ENCODE measurements around the gene PCNX1. TPM values are rescaled to one million over a fixed set of nuclear protein-coding genes. Genes with fewer than 3 reads are reported as not detected.

The PCNX1 gene
- total and polyA plus RNA-seq, 4 donors = 5.7 to 41.2 (median 18.2) TPM

DNA sequence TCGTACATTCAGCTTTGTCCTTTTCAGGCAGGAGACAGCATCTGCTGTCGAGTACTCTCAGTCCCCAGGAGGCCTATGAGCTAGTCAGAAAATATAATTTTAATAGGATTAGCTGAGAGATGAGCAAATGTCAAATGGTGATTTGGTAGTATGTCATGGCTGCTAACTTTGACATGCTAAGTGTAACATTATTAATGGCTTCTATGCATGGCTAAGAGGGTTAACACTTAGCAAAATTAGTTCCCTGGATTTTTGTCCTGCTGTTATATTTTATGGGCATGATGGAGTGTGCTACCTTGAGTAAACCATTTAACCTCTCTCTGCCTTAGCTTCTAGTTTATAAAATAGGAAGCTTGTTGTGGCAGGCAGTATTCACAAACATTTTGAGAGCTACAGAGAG is 2.9 kb upstream of the PCNX1 start:
- no peak overlapping the region for H3K9ac ChIP-seq (ENCODE audit: low read depth in 1 of 2, low read length in 2 of 2)
- no peak overlapping the region for H3K27ac ChIP-seq (ENCODE audit: low read depth in 1 of 2, low read length in 2 of 2)
- H3K4me1 ChIP-seq (ENCODE audit: control insufficient read depth in 4 of 4, insufficient read depth in 4 of 4, low read length in 3 of 4) = peaks cover 0 to 14% (median 8%) of the 10 kb centered on the region in 4 donors
- H3K36me3 ChIP-seq (ENCODE audit: control insufficient read depth in 4 of 4, insufficient read depth in 3 of 4, low read depth in 1 of 4, low read length in 3 of 4) = no peaks in the 10 kb centered on the region
- no peak overlapping the region for H3K4me3 ChIP-seq (ENCODE audit: low read depth in 1 of 3, low read length in 3 of 3)
- no peaks in the 10 kb centered on the region for H3K9me3 ChIP-seq (ENCODE audit: control insufficient read depth in 4 of 4, low read length in 3 of 4)
- DNase-seq (ENCODE audit: low spot score) = no peak
- WGBS = 92% methylated on average over 2 of the region's 2 CpGs
- TF ChIP-seq HNF4A (conservative IDR thresholded peaks at IDR 0.05) (no peak), FOXA1 (IDR thresholded peaks at IDR 0.05) (no peak), RXRA (IDR thresholded peaks at IDR 0.05) (no peak), HNF4G (IDR thresholded peaks at IDR 0.05) (no peak), FOXA2 (IDR thresholded peaks at IDR 0.05) (no peak), EGR1 (IDR thresholded peaks at IDR 0.05; ENCODE audit: low read depth in 2 of 2) (no peak)
- TF ChIP-seq, protein P1, sequence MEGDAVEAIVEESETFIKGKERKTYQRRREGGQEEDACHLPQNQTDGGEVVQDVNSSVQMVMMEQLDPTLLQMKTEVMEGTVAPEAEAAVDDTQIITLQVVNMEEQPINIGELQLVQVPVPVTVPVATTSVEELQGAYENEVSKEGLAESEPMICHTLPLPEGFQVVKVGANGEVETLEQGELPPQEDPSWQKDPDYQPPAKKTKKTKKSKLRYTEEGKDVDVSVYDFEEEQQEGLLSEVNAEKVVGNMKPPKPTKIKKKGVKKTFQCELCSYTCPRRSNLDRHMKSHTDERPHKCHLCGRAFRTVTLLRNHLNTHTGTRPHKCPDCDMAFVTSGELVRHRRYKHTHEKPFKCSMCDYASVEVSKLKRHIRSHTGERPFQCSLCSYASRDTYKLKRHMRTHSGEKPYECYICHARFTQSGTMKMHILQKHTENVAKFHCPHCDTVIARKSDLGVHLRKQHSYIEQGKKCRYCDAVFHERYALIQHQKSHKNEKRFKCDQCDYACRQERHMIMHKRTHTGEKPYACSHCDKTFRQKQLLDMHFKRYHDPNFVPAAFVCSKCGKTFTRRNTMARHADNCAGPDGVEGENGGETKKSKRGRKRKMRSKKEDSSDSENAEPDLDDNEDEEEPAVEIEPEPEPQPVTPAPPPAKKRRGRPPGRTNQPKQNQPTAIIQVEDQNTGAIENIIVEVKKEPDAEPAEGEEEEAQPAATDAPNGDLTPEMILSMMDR (IDR thresholded peaks at IDR 0.05; ENCODE audit: low read depth, low read length, missing input control) = no peak
- TF ChIP-seq, protein P2, sequence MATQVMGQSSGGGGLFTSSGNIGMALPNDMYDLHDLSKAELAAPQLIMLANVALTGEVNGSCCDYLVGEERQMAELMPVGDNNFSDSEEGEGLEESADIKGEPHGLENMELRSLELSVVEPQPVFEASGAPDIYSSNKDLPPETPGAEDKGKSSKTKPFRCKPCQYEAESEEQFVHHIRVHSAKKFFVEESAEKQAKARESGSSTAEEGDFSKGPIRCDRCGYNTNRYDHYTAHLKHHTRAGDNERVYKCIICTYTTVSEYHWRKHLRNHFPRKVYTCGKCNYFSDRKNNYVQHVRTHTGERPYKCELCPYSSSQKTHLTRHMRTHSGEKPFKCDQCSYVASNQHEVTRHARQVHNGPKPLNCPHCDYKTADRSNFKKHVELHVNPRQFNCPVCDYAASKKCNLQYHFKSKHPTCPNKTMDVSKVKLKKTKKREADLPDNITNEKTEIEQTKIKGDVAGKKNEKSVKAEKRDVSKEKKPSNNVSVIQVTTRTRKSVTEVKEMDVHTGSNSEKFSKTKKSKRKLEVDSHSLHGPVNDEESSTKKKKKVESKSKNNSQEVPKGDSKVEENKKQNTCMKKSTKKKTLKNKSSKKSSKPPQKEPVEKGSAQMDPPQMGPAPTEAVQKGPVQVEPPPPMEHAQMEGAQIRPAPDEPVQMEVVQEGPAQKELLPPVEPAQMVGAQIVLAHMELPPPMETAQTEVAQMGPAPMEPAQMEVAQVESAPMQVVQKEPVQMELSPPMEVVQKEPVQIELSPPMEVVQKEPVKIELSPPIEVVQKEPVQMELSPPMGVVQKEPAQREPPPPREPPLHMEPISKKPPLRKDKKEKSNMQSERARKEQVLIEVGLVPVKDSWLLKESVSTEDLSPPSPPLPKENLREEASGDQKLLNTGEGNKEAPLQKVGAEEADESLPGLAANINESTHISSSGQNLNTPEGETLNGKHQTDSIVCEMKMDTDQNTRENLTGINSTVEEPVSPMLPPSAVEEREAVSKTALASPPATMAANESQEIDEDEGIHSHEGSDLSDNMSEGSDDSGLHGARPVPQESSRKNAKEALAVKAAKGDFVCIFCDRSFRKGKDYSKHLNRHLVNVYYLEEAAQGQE (IDR thresholded peaks at IDR 0.05) = no peak
- TF ChIP-seq, protein P3, sequence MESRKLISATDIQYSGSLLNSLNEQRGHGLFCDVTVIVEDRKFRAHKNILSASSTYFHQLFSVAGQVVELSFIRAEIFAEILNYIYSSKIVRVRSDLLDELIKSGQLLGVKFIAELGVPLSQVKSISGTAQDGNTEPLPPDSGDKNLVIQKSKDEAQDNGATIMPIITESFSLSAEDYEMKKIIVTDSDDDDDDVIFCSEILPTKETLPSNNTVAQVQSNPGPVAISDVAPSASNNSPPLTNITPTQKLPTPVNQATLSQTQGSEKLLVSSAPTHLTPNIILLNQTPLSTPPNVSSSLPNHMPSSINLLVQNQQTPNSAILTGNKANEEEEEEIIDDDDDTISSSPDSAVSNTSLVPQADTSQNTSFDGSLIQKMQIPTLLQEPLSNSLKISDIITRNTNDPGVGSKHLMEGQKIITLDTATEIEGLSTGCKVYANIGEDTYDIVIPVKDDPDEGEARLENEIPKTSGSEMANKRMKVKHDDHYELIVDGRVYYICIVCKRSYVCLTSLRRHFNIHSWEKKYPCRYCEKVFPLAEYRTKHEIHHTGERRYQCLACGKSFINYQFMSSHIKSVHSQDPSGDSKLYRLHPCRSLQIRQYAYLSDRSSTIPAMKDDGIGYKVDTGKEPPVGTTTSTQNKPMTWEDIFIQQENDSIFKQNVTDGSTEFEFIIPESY (IDR thresholded peaks at IDR 0.05) = no peak
- no peaks in the 10 kb centered on the region for H3K27me3 ChIP-seq (ENCODE audit: control insufficient read depth in 4 of 4, insufficient read depth in 4 of 4, low read length in 3 of 4)

DNA sequence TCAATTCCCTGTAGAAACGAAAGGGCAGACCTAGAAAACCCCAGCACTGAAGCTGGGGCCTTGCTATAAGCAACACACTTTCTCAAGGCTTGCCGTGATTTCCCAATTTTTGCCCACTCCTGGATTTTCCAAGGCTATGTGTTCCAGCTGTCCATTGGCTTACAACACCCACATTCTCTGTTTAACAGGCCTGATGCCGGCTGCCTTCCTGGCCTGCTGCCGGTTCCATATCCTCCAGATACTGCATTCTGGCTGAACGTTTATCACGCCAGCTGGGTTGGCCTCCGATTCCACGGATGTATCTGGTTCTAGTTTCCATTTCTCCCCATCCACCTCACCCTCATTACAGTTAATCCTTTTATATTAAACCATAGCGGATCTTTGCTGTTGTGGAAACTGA is 2.0 kb upstream of the PCNX1 start:
- H3K9me3 ChIP-seq (ENCODE audit: control insufficient read depth in 4 of 4, low read length in 3 of 4) = no peaks in the 10 kb centered on the region
- H3K9ac ChIP-seq (ENCODE audit: low read depth in 1 of 2, low read length in 2 of 2) = no peak overlapping the region
- H3K4me3 ChIP-seq (ENCODE audit: low read depth in 1 of 3, low read length in 3 of 3) = no peak overlapping the region
- peaks cover 0 to 18% (median 14%) of the 10 kb centered on the region in 4 donors for H3K4me1 ChIP-seq (ENCODE audit: control insufficient read depth in 4 of 4, insufficient read depth in 4 of 4, low read length in 3 of 4)
- no peak overlapping the region for H3K27ac ChIP-seq (ENCODE audit: low read depth in 1 of 2, low read length in 2 of 2)
- TF ChIP-seq GABPA (IDR thresholded peaks at IDR 0.05 in 1 of 2, conservative IDR thresholded peaks at IDR 0.05 in 1 of 2) (no peak), YY1 (IDR thresholded peaks at IDR 0.05) (no peak), JUND (IDR thresholded peaks at IDR 0.05) (no peak), EGR1 (IDR thresholded peaks at IDR 0.05; ENCODE audit: low read depth in 2 of 2) (no peak), RXRA (IDR thresholded peaks at IDR 0.05) (no peak), HNF4A (conservative IDR thresholded peaks at IDR 0.05) (no peak), NR2F2 (IDR thresholded peaks at IDR 0.05) (no peak)
- TF ChIP-seq, protein P2 (IDR thresholded peaks at IDR 0.05) = no peak
- TF ChIP-seq, protein P3 (IDR thresholded peaks at IDR 0.05) = no peak
- TF ChIP-seq, protein P4, sequence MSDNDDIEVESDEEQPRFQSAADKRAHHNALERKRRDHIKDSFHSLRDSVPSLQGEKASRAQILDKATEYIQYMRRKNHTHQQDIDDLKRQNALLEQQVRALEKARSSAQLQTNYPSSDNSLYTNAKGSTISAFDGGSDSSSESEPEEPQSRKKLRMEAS (IDR thresholded peaks at IDR 0.05) = no peak
- TF ChIP-seq, protein P1 (IDR thresholded peaks at IDR 0.05; ENCODE audit: low read depth, low read length, missing input control) = no peak
- H3K36me3 ChIP-seq (ENCODE audit: control insufficient read depth in 4 of 4, insufficient read depth in 3 of 4, low read depth in 1 of 4, low read length in 3 of 4) = no peaks in the 10 kb centered on the region
- no peak for DNase-seq (ENCODE audit: low spot score)
- 81% methylated on average over 9 of the region's 9 CpGs for WGBS
- no peaks in the 10 kb centered on the region for H3K27me3 ChIP-seq (ENCODE audit: control insufficient read depth in 4 of 4, insufficient read depth in 4 of 4, low read length in 3 of 4)

Data from liver (tissue), 9 donors.